RWPE1 (cell line): ENCODE data around the gene CORO1A.

Experiments
- CTCF ChIA-PET: fragments of 350-600 bp; sonication (Branson Sonifier 250); formaldehyde crosslinking; extraction: SDS; loops from one replicate; lab custom pipeline; 2021; lab: Yijun Ruan, JAX
- POLR2A ChIA-PET: fragments of 400-600 bp; formaldehyde crosslinking; extraction: SDS; loops from one replicate; lab custom pipeline; 2020; ENCODE audit warnings: antibody characterized with exemption; ENCODE audit not compliant: low non-redundant PET; lab: Yijun Ruan, JAX
- DNase-seq: peaks from one replicate; pipeline ENCODE4 v3.0.0; 2012; ENCODE audit warnings: low spot score
- H3K27ac ChIP-seq: fragments of 450-650 bp; 2 replicates; pipeline ENCODE4 v1.5.1; 2017
- CTCF ChIP-seq: fragments of 450-650 bp; conservative IDR thresholded peaks from 2 replicates; pipeline ENCODE4 v1.5.1; 2017; ENCODE audit warnings: low read depth, mild to moderate bottlenecking

The CORO1A gene

GRCh38 chr16:30180741-30181140 lies 2.7 kb upstream of the CORO1A start:
- no peak for TF ChIP-seq CTCF
- CTCF ChIA-PET = interaction anchor here (0.6 to 0.8 kb wide), 2 partner anchors 31 to 105 kb away, joined by 3 to 8 read pairs; no protein-coding TSS in a partner anchor
- POLR2A ChIA-PET = no interaction called here
- DNase-seq = no peak
- H3K27ac ChIP-seq = no peak overlapping the region

DNA sequence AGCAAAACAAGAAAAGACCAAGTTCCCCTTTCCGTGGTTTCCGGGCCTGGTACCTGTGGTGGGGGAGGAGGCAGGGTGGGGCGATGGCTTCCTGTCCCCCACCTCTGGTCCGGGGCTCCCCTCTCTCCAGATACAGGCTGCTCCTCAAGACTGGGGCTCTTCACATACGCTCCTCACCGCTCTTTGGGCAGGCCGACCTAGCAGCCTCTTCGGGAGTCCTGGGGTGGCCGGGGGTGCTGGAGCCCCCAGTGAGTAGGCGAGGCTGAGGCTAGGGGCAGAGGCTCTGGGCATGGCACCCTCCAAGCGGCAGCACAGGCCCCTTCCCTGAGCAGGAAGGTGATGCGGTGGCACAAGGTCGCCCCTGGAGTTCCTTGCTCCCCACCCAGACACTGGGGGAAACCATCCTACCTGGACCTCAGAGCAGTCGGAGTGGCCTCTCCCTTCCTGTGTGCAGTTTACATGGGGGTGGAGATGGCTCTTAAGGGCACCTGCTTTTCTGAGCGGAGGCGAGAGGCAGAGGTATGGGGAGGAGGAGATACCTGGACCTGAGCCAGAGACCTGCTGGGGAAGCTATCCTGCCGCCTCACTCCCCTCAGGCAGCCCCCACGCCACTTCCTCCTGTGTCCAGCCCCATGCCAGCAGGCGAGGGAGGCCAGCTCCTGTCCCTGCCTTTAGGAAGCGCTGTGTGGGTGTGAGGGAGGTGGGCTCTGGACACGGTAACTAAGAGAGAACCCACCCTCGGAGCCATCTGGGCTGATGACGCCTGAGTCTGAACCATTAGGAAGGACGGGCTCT lies 891 bp downstream of the CORO1A start:
- TF ChIP-seq CTCF = no peak
- no peak overlapping the region for H3K27ac ChIP-seq
- ChIA-PET CTCF (no interaction called here), POLR2A (no interaction called here)
- DNase-seq = no peak

DNA sequence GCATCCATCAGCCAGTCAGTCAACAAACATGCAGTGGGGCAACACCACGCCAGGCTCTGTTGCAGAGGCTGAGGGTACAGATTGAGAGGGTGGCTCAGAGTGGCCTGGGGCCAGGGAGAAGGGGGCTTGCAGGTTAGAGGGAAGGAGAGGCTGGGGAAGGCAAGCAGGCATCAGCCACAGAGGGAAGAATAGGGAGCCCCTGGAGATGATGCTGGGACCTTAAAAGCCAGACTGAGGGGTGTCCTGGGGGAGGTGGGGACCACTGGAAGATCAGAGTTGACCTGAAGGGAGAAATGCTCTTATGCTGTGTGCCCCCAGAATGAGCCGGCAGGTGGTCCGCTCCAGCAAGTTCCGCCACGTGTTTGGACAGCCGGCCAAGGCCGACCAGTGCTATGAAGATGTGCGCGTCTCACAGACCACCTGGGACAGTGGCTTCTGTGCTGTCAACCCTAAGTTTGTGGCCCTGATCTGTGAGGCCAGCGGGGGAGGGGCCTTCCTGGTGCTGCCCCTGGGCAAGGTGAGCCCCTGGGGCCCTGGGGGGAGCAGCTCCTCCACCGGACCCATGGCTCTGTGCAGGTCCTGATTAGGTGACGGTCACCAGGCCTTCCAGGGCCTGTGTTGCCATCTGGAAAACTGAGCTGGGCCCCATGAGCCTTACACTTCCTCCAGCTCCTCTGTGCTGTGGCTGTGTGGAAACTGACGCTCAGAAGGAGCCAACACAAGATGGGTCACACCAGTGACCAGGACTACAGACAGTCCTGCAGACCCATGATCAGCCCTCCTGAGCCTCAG lies 1.7 kb downstream of the CORO1A start:
- peak overlapping the region; percentile 46 for H3K27ac ChIP-seq
- no peak for DNase-seq
- ChIA-PET CTCF (no interaction called here), POLR2A (no interaction called here)
- no peak for TF ChIP-seq CTCF

GRCh38 chr16:30185683-30186421 lies 2.5 kb downstream of the CORO1A start:
- POLR2A ChIA-PET = interaction anchor here (0.6 kb wide), 1 partner anchor 167 kb away, joined by 6 read pairs; no protein-coding TSS in a partner anchor
- TF ChIP-seq CTCF = no peak
- CTCF ChIA-PET = interaction anchor here (0.7 kb wide), 1 partner anchor 72 kb away, joined by 3 read pairs; the partner anchor contains the start of gene GDPD3
- no peak for DNase-seq
- peak overlapping the region; percentile 46 for H3K27ac ChIP-seq

GRCh38 chr16:30186444-30186781 lies 3.0 kb downstream of the CORO1A start:
- no peak for TF ChIP-seq CTCF
- peak overlapping the region; percentile 46 for H3K27ac ChIP-seq
- no peak for DNase-seq
- POLR2A ChIA-PET = interaction anchor here (0.6 kb wide), 1 partner anchor 166 kb away, joined by 6 read pairs; no protein-coding TSS in a partner anchor
- CTCF ChIA-PET = interaction anchor here (0.7 kb wide), 1 partner anchor 73 kb away, joined by 3 read pairs; the partner anchor contains the start of gene GDPD3
